ENCODE results near the gene MAP3K9. TPM values are rescaled to one million over a fixed set of nuclear protein-coding genes. Genes with fewer than 3 reads are reported as not detected.

The MAP3K9 gene
- total RNA-seq, 1 experiment from 2014 or later = 12.1 TPM

GRCh38 chr14:70785556-70785955 lies 23.8 kb downstream of the MAP3K9 start:
- no peak for ATAC-seq
- no peak for DNase-seq (ENCODE audit: low read depth, low spot score)
- no TSS peak for BruUV-seq (replicated peaks)
- POLR2A ChIA-PET = no interaction called here
- TF ChIP-seq, protein P1, sequence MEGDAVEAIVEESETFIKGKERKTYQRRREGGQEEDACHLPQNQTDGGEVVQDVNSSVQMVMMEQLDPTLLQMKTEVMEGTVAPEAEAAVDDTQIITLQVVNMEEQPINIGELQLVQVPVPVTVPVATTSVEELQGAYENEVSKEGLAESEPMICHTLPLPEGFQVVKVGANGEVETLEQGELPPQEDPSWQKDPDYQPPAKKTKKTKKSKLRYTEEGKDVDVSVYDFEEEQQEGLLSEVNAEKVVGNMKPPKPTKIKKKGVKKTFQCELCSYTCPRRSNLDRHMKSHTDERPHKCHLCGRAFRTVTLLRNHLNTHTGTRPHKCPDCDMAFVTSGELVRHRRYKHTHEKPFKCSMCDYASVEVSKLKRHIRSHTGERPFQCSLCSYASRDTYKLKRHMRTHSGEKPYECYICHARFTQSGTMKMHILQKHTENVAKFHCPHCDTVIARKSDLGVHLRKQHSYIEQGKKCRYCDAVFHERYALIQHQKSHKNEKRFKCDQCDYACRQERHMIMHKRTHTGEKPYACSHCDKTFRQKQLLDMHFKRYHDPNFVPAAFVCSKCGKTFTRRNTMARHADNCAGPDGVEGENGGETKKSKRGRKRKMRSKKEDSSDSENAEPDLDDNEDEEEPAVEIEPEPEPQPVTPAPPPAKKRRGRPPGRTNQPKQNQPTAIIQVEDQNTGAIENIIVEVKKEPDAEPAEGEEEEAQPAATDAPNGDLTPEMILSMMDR (IDR thresholded peaks at IDR 0.05) = no peak
- TF ChIP-seq POLR2AphosphoS5 (IDR thresholded peaks at IDR 0.05; ENCODE audit: low read depth, low read length) (no peak), REST (IDR thresholded peaks at IDR 0.05; ENCODE audit: insufficient read depth in 1 of 2, low read depth in 2 of 2, low read length in 1 of 2) (no peak), TCF7L2 (IDR thresholded peaks at IDR 0.05; ENCODE audit: low read depth, low read length) (no peak), SIN3A (IDR thresholded peaks at IDR 0.05; ENCODE audit: borderline replicate concordance, insufficient read depth, low read depth, low read length) (no peak)
- Histone ChIP-seq H3K27me3 (ENCODE audit: control insufficient read depth, insufficient read depth, low read length) (no peaks in the 10 kb centered on the region), H3K4me3 (ENCODE audit: low read depth in 2 of 2, low read length in 2 of 2) (no peak overlapping the region), H3K36me3 (ENCODE audit: control insufficient read depth, insufficient read depth, low read length) (no peaks in the 10 kb centered on the region), H3K9me3 (ENCODE audit: control insufficient read depth, insufficient read depth, low read depth, low read length) (no peaks in the 10 kb centered on the region), H3K4me1 (ENCODE audit: control insufficient read depth, insufficient read depth, low read length) (no peaks in the 10 kb centered on the region), H3K27ac (ENCODE audit: low read length) (no peak overlapping the region)
- in situ Hi-C loops (cut with HindIII; ENCODE audit: low pct_unique_long_range_greater_than_20kb, low sequenced_read_pairs) (no loop called here), intact Hi-C loops (cut with micrococcal nuclease; ENCODE audit: unreplicated experiment) (no loop called here)
- CTCF ChIA-PET = no interaction called here

GRCh38 chr14:70784886-70785285 lies 24.4 kb downstream of the MAP3K9 start:
- H3K27ac ChIP-seq (ENCODE audit: low read length) = no peak overlapping the region
- POLR2A ChIA-PET = interaction anchor here (0.6 kb wide), 1 partner anchor 23 kb away, joined by 3 read pairs; no protein-coding TSS in a partner anchor
- CTCF ChIA-PET = no interaction called here
- TF ChIP-seq REST (IDR thresholded peaks at IDR 0.05; ENCODE audit: insufficient read depth in 1 of 2, low read depth in 2 of 2, low read length in 1 of 2) (no peak), SIN3A (IDR thresholded peaks at IDR 0.05; ENCODE audit: borderline replicate concordance, insufficient read depth, low read depth, low read length) (no peak), TCF7L2 (IDR thresholded peaks at IDR 0.05; ENCODE audit: low read depth, low read length) (no peak)
- TF ChIP-seq, protein P1 (IDR thresholded peaks at IDR 0.05) = no peak
- no TSS peak for BruUV-seq (replicated peaks)
- intact Hi-C loops (cut with micrococcal nuclease; ENCODE audit: unreplicated experiment) = no loop called here
- no peaks in the 10 kb centered on the region for H3K9me3 ChIP-seq (ENCODE audit: control insufficient read depth, insufficient read depth, low read depth, low read length)
- ATAC-seq (no peak), DNase-seq (ENCODE audit: low read depth, low spot score) (no peak)
- no peak overlapping the region for H3K4me3 ChIP-seq (ENCODE audit: low read depth in 2 of 2, low read length in 2 of 2)
- H3K4me1 ChIP-seq (ENCODE audit: control insufficient read depth, insufficient read depth, low read length) = no peaks in the 10 kb centered on the region
- in situ Hi-C loops (cut with HindIII; ENCODE audit: low pct_unique_long_range_greater_than_20kb, low sequenced_read_pairs) = no loop called here
- no peaks in the 10 kb centered on the region for H3K27me3 ChIP-seq (ENCODE audit: control insufficient read depth, insufficient read depth, low read length)
- no peaks in the 10 kb centered on the region for H3K36me3 ChIP-seq (ENCODE audit: control insufficient read depth, insufficient read depth, low read length)

All from Panc1 (cell line).